ENCODE results near the gene ACLY. TPM values are rescaled to one million over a fixed set of nuclear protein-coding genes. Genes with fewer than 3 reads are reported as not detected.

The ACLY gene
- total RNA-seq, 2 experiments from 2014 or later: 185 to 186 TPM

- peaks cover 34% of the 10 kb centered on the region for H3K4me1 Mint-ChIP-seq (ENCODE audit: low read depth)
Measured at GRCh38 chr17:41915566-41915965, 3.2 kb downstream of the ACLY start.

GRCh38 chr17:41915020-41915419 lies 3.7 kb downstream of the ACLY start:
- H3K27ac Mint-ChIP-seq: no peak overlapping the region
- no peaks in the 10 kb centered on the region for H3K27me3 Mint-ChIP-seq
- H3K9me3 Mint-ChIP-seq: no peaks in the 10 kb centered on the region
- intact Hi-C loops (cut with micrococcal nuclease): no loop called here
- DNase-seq (no peak), ATAC-seq (no peak)
- peaks cover 32% of the 10 kb centered on the region for H3K4me1 Mint-ChIP-seq (ENCODE audit: low read depth)
- ChIA-PET POLR2A (interaction anchor here (0.6 to 0.9 kb wide), 3 partner anchors 9 to 45 kb away, joined by 3 read pairs; no protein-coding TSS in a partner anchor), CTCF (interaction anchor here (1.2 kb wide), 1 partner anchor 113 kb away, joined by 3 read pairs; no protein-coding TSS in a partner anchor)
- no peak for TF ChIP-seq CTCF (IDR thresholded peaks at IDR 0.05)
- no peak overlapping the region for H3K4me3 Mint-ChIP-seq
- peaks cover 21% of the 10 kb centered on the region for H3K36me3 Mint-ChIP-seq (ENCODE audit: low read depth)

More at GRCh38 chr17:41915566-41915965, 3.2 kb downstream of the ACLY start:
- Mint-ChIP-seq H3K27ac (peak overlapping the region; percentile 22), H3K4me3 (no peak overlapping the region), H3K27me3 (no peaks in the 10 kb centered on the region), H3K36me3 (ENCODE audit: low read depth) (peaks cover 17% of the 10 kb centered on the region), H3K9me3 (no peaks in the 10 kb centered on the region)
- ChIA-PET CTCF (no interaction called here), POLR2A (interaction anchor here (0.6 to 0.9 kb wide), 3 partner anchors 10 to 45 kb away, joined by 3 read pairs; no protein-coding TSS in a partner anchor)
- intact Hi-C loops (cut with micrococcal nuclease): no loop called here
- TF ChIP-seq CTCF (IDR thresholded peaks at IDR 0.05): no peak
- DNase-seq (no peak), ATAC-seq (no peak)

- intact Hi-C loops (cut with micrococcal nuclease): no loop called here
- TF ChIP-seq CTCF (IDR thresholded peaks at IDR 0.05): no peak
- Mint-ChIP-seq H3K27me3 (no peaks in the 10 kb centered on the region), H3K9me3 (no peaks in the 10 kb centered on the region), H3K4me3 (no peak overlapping the region), H3K27ac (no peak overlapping the region), H3K36me3 (ENCODE audit: low read depth) (peaks cover 27% of the 10 kb centered on the region), H3K4me1 (ENCODE audit: low read depth) (peaks cover 29% of the 10 kb centered on the region)
- ATAC-seq (no peak), DNase-seq (no peak)
- POLR2A ChIA-PET: no interaction called here
- CTCF ChIA-PET: interaction anchor here (1.2 kb wide), 2 partner anchors 28 to 113 kb away, joined by 3 to 4 read pairs; no protein-coding TSS in a partner anchor
Measured at GRCh38 chr17:41914358-41914766, 4.4 kb downstream of the ACLY start.

GRCh38 chr17:41913798-41914197 lies 5.0 kb downstream of the ACLY start:
- Mint-ChIP-seq H3K4me3 (no peak overlapping the region), H3K9me3 (no peaks in the 10 kb centered on the region), H3K4me1 (ENCODE audit: low read depth) (peaks cover 28% of the 10 kb centered on the region), H3K27me3 (no peaks in the 10 kb centered on the region), H3K27ac (no peak overlapping the region), H3K36me3 (ENCODE audit: low read depth) (peaks cover 28% of the 10 kb centered on the region)
- ATAC-seq (no peak), DNase-seq (no peak)
- CTCF ChIA-PET: interaction anchor here (1.2 kb wide), 2 partner anchors 28 to 112 kb away, joined by 3 to 4 read pairs; no protein-coding TSS in a partner anchor
- POLR2A ChIA-PET: no interaction called here
- intact Hi-C loops (cut with micrococcal nuclease): no loop called here
- no peak for TF ChIP-seq CTCF (IDR thresholded peaks at IDR 0.05)

- no peak for DNase-seq
- ChIA-PET POLR2A (no interaction called here), CTCF (no interaction called here)
- Mint-ChIP-seq H3K36me3 (ENCODE audit: low read depth) (peaks cover 28% of the 10 kb centered on the region), H3K27me3 (no peaks in the 10 kb centered on the region), H3K4me1 (ENCODE audit: low read depth) (peaks cover 28% of the 10 kb centered on the region), H3K9me3 (no peaks in the 10 kb centered on the region), H3K4me3 (no peak overlapping the region), H3K27ac (no peak overlapping the region)
- intact Hi-C loops (cut with micrococcal nuclease): no loop called here
- TF ChIP-seq CTCF (IDR thresholded peaks at IDR 0.05): no peak
- ATAC-seq: no peak
Measured at GRCh38 chr17:41912925-41913324, 5.8 kb downstream of the ACLY start.
